Measurements from ENCODE around the gene ERLEC1. TPM values are rescaled to one million over a fixed set of nuclear protein-coding genes. Genes with fewer than 3 reads are reported as not detected.

ERLEC1 gene
- total RNA-seq, 2 donors from 2014 or later = 33.4 to 38.4 TPM

DNA sequence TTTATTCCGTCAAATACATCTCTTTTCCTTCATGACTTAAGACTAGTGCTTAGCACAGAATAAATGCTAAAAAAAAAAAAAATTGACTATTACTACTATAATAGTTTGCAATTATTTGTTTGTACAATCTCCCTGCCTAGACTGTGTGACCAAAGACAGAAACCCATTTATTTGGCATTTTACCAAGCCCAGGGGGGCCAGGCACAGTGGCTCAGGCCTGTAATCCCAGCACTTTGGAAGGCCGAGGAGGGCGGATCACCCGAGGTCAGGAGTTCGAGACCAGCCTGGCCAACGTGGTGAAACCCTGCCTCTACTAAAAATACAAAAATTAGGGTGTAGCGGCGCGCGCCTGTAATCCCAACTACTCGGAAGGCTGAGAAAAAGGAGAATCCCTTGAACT lies 1.5 kb upstream of the ERLEC1 start:
- H3K4me3 ChIP-seq (ENCODE audit: low read length) = peak overlapping the region; percentile 89
- peak overlapping the region; percentile 86 for H3K9ac ChIP-seq (ENCODE audit: extremely low read depth, low read length, poor library complexity, severe bottlenecking)
- Mint-ChIP-seq H3K4me1 (peaks cover 29% of the 10 kb centered on the region), H3K27ac (peak overlapping the region; percentile 58), H3K27me3 (ENCODE audit: insufficient read depth) (no peaks in the 10 kb centered on the region), H3K4me3 (peak overlapping the region; percentile 88), H3K9me3 (no peaks in the 10 kb centered on the region), H3K36me3 (ENCODE audit: low read depth) (peaks cover 14% of the 10 kb centered on the region)
- peaks cover 5% of the 10 kb centered on the region for H3K36me3 ChIP-seq (ENCODE audit: control insufficient read depth, insufficient read depth, low read length)
- no peaks in the 10 kb centered on the region for H3K4me1 ChIP-seq (ENCODE audit: control insufficient read depth, insufficient read depth, low read length)
- H3K27me3 ChIP-seq (ENCODE audit: control insufficient read depth, insufficient read depth, low read length, poor library complexity, severe bottlenecking) = no peaks in the 10 kb centered on the region
- no peak overlapping the region for H3K27ac ChIP-seq (ENCODE audit: low read depth, low read length)
- no peaks in the 10 kb centered on the region for H3K9me3 ChIP-seq (ENCODE audit: control insufficient read depth, low read length)
- no peak for DNase-seq
- WGBS, 2 experiments (ENCODE audit: insufficient coverage in 1 of 2, insufficient read length in 1 of 2) = 75 to 87% methylated on average over 5 to 11 of the region's 11 CpGs
- TF ChIP-seq, protein P1, sequence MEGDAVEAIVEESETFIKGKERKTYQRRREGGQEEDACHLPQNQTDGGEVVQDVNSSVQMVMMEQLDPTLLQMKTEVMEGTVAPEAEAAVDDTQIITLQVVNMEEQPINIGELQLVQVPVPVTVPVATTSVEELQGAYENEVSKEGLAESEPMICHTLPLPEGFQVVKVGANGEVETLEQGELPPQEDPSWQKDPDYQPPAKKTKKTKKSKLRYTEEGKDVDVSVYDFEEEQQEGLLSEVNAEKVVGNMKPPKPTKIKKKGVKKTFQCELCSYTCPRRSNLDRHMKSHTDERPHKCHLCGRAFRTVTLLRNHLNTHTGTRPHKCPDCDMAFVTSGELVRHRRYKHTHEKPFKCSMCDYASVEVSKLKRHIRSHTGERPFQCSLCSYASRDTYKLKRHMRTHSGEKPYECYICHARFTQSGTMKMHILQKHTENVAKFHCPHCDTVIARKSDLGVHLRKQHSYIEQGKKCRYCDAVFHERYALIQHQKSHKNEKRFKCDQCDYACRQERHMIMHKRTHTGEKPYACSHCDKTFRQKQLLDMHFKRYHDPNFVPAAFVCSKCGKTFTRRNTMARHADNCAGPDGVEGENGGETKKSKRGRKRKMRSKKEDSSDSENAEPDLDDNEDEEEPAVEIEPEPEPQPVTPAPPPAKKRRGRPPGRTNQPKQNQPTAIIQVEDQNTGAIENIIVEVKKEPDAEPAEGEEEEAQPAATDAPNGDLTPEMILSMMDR (conservative IDR thresholded peaks at IDR 0.05) = no peak

DNA sequence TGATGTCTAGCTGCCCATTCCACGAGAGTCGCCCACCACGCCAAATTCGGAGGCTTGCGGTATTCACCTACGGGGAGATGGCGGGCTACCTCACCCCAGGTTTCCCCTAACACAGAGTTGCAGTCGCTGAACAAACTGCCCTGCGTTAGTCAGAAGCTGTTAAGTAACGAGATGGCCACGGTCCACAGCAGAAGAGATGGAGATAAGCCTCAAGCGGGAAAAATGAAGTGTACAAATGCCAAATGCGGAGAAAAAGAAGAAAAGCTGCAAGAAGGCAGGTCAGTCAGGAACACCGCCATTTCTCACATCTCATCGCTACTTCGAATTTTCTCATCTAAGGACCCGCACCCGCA lies 516 bp upstream of the ERLEC1 start:
- H3K27ac Mint-ChIP-seq = peak overlapping the region; percentile 97
- TF ChIP-seq, protein P1 (conservative IDR thresholded peaks at IDR 0.05) = no peak

DNA sequence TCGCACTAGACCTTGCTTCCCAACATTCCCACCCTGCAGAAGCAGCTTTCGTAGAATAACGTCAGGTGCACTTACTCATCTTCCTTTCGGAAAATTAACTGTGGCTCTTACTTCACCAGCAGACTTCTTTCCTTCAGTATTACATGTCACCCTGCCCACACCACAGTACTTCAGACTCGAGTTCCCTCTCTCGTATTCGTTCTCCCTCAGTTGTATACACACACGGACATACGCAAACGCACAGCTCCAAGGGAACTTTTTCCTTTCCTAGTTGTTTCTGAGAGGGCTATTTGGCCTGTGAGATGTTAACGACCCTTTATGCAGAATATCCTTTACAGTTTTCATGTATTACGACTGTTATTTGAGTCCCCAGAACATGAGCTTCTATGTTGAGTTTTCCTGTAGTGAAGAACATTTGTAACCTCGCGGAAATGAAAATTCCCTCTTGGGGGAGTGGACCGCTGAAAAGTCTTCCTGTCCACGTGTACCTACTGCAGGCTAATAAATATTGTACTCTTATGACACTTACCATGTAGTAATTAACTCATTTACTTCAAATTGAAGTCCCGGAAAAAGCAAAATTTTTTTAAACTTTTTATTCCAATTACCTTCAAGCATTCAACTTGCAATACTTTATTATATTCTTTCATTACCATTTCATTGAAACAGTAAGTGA lies 908 bp downstream of the ERLEC1 start:
- H3K27me3 ChIP-seq (ENCODE audit: control insufficient read depth, insufficient read depth, low read length, poor library complexity, severe bottlenecking) = no peaks in the 10 kb centered on the region
- Mint-ChIP-seq H3K36me3 (ENCODE audit: low read depth) (peaks cover 7% of the 10 kb centered on the region), H3K4me3 (peak overlapping the region; percentile 88), H3K27ac (peak overlapping the region; percentile 97), H3K4me1 (peaks cover 29% of the 10 kb centered on the region), H3K27me3 (ENCODE audit: insufficient read depth) (no peaks in the 10 kb centered on the region), H3K9me3 (no peaks in the 10 kb centered on the region)
- no peaks in the 10 kb centered on the region for H3K9me3 ChIP-seq (ENCODE audit: control insufficient read depth, low read length)
- TF ChIP-seq, protein P1 (conservative IDR thresholded peaks at IDR 0.05) = no peak
- H3K4me1 ChIP-seq (ENCODE audit: control insufficient read depth, insufficient read depth, low read length) = no peaks in the 10 kb centered on the region
- H3K36me3 ChIP-seq (ENCODE audit: control insufficient read depth, insufficient read depth, low read length) = no peaks in the 10 kb centered on the region
- DNase-seq = peak; percentile 53
- H3K27ac ChIP-seq (ENCODE audit: low read depth, low read length) = peak overlapping the region; percentile 75
- peak overlapping the region; percentile 86 for H3K9ac ChIP-seq (ENCODE audit: extremely low read depth, low read length, poor library complexity, severe bottlenecking)
- 12 to 13% methylated on average over 12 to 17 of the region's 17 CpGs for WGBS, 2 experiments (ENCODE audit: insufficient coverage in 1 of 2, insufficient read length in 1 of 2)
- peak overlapping the region; percentile 89 for H3K4me3 ChIP-seq (ENCODE audit: low read length)

More for the DNA sequence above, 516 bp upstream of the ERLEC1 start:
- Mint-ChIP-seq H3K27me3 (ENCODE audit: insufficient read depth) (no peaks in the 10 kb centered on the region), H3K4me3 (peak overlapping the region; percentile 88), H3K9me3 (no peaks in the 10 kb centered on the region), H3K4me1 (peaks cover 29% of the 10 kb centered on the region), H3K36me3 (ENCODE audit: low read depth) (peaks cover 16% of the 10 kb centered on the region)
- peak overlapping the region; percentile 89 for H3K4me3 ChIP-seq (ENCODE audit: low read length)
- no peak for DNase-seq
- peak overlapping the region; percentile 75 for H3K27ac ChIP-seq (ENCODE audit: low read depth, low read length)
- WGBS, 2 experiments (ENCODE audit: insufficient coverage in 1 of 2, insufficient read length in 1 of 2) = 0% methylated on average over 14 to 18 of the region's 18 CpGs
- H3K4me1 ChIP-seq (ENCODE audit: control insufficient read depth, insufficient read depth, low read length) = no peaks in the 10 kb centered on the region
- H3K36me3 ChIP-seq (ENCODE audit: control insufficient read depth, insufficient read depth, low read length) = peaks cover 5% of the 10 kb centered on the region
- peak overlapping the region; percentile 86 for H3K9ac ChIP-seq (ENCODE audit: extremely low read depth, low read length, poor library complexity, severe bottlenecking)
- no peaks in the 10 kb centered on the region for H3K9me3 ChIP-seq (ENCODE audit: control insufficient read depth, low read length)
- H3K27me3 ChIP-seq (ENCODE audit: control insufficient read depth, insufficient read depth, low read length, poor library complexity, severe bottlenecking) = no peaks in the 10 kb centered on the region

Data from endodermal cell (in vitro differentiated cells).